ENCODE data around the gene TEPSIN. TPM values are rescaled to one million over a fixed set of nuclear protein-coding genes. Genes with fewer than 3 reads are reported as not detected.
A peak's percentile ranks its signal among the peaks of the same experiment; 100 is the strongest.

The TEPSIN gene
- total RNA-seq, 1 donor from 2014 or later = 33.9 TPM

GRCh38 chr17:81222906-81223761, 15.7 kb downstream of the TEPSIN start, which contains the start of gene CEP131:
CEP131 (minus strand) TSS chr17:81222965; CDS start chr17:81220056, 2,909 bp downstream.
- ATAC-seq = peak; percentile 93
- peak; percentile 99 for DNase-seq (ENCODE audit: low spot score)

GRCh38 chr17:81222620-81222905, 16.3 kb downstream of the TEPSIN start:
- ATAC-seq = no peak
- no peak for DNase-seq (ENCODE audit: low spot score)

- no peak for DNase-seq (ENCODE audit: low spot score)
- ATAC-seq = no peak
Observed at GRCh38 chr17:81221842-81222619, 16.8 kb downstream of the TEPSIN start.

- no peak for ATAC-seq
Observed at GRCh38 chr17:81221371-81221841, 17.4 kb downstream of the TEPSIN start.

GRCh38 chr17:81219476-81220180, 19.2 kb downstream of the TEPSIN start:
- DNase-seq (ENCODE audit: low spot score) (no peak), ATAC-seq (no peak)

More at GRCh38 chr17:81221371-81221841, 17.4 kb downstream of the TEPSIN start:
- DNase-seq (ENCODE audit: low spot score) = no peak

DNA sequence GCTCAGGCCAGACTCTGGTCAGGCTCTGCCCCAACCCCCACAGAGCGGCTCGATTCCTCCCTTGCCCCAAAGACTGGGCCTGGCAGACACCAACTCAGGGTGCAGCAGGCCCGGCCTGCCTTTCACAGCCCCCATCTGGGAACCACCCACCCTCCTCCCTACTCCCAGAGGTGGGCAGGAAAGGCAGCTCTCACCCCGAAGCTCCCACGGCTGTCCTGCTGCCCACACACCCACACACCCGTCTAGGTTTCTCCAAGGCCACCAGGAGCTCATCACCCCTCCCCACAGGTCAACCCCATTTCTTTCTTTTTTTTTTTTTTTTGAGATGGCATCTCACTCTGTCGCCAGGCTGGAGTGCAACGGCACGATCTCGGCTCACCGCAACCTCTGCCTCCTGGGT, 19.9 kb downstream of the TEPSIN start:
- no peak for ATAC-seq
- no peak for DNase-seq (ENCODE audit: low spot score)

GRCh38 chr17:81218459-81218858, 20.4 kb downstream of the TEPSIN start:
- no peak for DNase-seq (ENCODE audit: low spot score)
- no peak for ATAC-seq

- DNase-seq (ENCODE audit: low spot score) = no peak
- ATAC-seq = no peak
Observed at GRCh38 chr17:81217491-81217890, 21.4 kb downstream of the TEPSIN start.

DNA sequence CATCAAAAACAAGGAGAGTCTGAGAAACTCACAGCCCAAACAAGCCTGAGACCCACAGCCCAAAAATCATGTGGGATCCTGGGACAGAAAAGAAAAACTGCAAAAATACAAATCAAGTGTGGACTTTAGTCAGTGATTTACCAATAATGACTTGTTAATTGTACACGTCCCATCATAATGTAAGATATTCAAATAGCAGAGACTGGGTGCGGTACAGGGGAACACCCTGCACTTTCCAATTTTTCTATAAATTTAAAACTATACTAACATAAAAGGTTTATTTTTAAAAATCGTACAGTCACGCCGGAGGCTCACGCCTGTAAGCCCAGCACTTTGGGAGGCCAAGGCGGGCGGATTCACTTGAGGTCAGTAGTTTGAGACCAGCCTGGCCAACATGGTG, 24.9 kb downstream of the TEPSIN start:
- ATAC-seq = no peak

DNA sequence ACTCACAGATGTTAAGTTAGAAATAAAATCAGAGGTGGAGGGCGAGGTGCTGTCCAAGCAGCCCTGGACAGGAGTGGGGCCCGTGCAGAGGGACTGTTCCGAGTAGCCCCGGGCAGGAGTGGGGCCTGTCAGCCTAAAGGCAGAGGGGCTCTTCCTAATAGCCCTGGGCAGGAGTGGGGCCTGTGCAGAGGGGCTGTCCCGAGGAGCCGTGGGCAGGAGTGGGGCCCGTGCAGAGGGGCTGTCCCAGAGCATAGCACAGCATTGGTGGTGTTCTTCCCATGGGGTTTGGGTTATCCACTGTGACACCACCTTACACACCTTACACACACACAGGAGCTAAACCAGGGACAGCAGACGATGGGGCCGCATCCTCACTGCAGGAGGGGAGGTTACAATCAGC, 26.5 kb downstream of the TEPSIN start:
- no peak for ATAC-seq
- DNase-seq (ENCODE audit: low spot score) = no peak

More for the DNA sequence above, 24.9 kb downstream of the TEPSIN start:
- no peak for DNase-seq (ENCODE audit: low spot score)

- DNase-seq (ENCODE audit: low spot score) (no peak), ATAC-seq (no peak)
Observed at GRCh38 chr17:81210868-81211267, 28.0 kb downstream of the TEPSIN start.

DNA sequence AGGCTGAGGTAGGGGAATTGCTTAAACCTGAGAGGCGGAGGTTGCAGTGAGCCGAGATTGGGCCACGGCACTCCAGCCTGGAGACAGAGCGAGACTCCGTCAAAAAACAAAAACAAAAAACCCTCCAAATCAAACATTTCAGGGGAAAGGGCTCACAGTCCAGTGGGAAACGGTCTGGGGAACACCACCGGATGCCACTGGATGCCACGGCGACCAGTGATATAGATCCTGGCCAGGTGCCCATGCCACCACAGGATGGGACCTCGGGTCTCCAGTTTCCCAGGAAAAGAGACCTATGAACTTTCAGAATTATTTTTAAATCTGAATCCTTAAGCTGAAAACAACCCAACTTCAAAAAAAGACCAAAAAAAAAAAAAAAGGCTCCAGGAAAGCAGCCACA, 28.4 kb downstream of the TEPSIN start:
- ATAC-seq = no peak
- DNase-seq (ENCODE audit: low spot score) = no peak

- no peak for DNase-seq (ENCODE audit: low spot score)
- no peak for ATAC-seq
Observed at GRCh38 chr17:81209141-81209540, 29.7 kb downstream of the TEPSIN start.

DNA sequence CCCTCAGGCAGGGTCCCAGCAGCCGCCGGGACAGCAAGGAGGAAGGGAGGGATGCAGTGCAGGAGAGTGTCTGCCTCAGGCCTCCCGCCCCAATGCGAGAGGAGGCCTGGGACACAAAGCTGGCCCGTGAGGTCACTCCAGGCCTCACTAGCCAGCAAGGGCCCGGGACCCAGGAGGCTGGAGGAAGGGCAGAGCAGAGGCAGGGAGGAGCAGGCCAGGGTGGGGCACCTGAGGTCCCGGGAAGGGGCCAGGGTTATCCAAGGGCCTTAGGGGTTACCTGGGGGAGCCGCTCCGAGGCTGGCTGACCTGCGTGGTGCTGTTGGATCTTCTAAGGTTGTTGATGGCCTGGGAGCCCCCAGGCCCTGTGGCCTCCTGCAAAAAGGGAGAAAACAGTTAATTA, 30.2 kb downstream of the TEPSIN start:
- no peak for ATAC-seq
- no peak for DNase-seq (ENCODE audit: low spot score)

DNA sequence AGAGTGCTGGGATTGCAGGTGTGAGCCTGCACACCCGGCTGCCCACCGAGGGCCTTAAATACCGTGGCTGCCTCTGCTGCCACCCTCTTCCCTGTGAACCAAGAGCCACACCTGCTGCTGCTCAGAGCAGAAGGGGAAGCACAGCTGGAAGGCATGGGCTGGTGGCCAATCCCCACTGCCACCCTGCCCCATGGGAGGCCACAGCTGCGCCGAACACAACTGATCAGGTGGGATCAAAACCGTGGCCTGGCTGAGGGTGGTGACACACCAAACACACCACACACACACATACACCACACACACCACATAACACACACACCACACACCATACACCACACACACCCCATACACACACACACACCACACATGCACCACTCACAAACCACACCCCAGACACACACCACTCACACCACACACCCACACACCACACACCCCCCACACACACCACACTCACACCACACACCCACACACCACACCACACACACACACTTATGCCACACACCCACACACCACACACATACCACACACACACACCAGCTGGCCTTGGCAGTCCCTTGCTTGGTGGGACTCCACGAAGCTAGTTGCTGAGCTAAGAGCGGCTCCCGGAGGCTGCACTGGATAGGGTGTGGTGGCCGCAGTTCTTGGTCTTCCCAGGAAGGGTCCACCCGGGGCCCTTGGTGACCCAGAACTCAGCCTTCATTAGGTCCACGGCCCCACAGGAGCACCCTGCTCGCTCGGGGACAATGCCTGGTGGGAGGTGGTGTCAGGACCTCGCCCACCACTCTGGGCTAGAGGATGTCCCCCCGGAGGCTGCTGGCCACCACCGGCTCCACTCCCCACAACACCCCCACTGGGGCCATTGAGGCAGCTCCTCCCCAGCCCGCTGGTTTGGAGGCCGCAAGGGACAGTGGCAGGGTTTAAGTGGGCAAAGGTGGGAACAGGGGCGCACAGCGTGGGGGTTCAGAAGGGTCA, 31.0 kb downstream of the TEPSIN start:
- ATAC-seq (no peak), DNase-seq (ENCODE audit: low spot score) (no peak)

DNA sequence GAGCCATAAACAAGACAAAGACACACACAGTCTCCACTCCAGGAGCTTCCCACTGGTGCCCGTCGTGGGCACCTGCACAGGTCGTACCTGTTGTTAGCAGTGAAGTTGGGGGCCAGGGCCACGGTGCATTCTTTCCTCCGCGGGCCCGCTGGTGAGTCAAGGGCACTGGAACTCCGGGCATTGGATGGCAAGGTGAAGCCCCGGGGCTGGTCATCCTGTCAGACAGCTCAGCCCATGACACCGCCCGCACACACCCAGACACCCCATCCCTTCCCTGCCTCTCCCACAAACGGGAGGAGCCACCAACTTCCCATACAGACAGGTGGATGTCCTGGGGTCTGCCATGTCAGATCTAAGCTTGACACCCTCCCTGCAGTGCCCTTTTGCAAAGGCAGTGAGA, 32.2 kb downstream of the TEPSIN start:
- DNase-seq (ENCODE audit: low spot score) (no peak), ATAC-seq (no peak)

DNA sequence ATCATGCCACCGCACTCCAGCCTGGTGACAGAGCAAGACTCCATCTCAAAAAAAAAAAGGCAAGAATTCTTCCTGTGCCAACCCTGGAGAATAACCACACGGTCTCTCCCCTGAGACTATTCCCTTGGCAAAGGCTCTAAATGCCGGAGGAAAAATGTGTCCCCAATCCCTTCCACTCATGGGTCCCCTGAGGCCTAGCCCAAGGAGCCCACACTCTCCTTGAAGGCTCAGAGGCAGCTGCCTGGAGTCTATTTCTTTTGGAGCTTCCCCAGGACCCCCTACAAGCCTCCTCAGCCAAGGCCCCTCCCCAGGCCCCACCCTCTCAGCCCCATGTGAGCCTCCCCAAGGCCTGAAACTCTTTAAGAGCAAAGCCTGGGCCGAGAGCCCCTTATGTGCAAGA, 32.7 kb downstream of the TEPSIN start:
- ATAC-seq = no peak
- DNase-seq (ENCODE audit: low spot score) = no peak

GRCh38 chr17:81204578-81204977, 34.3 kb downstream of the TEPSIN start:
- DNase-seq (ENCODE audit: low spot score) (no peak), ATAC-seq (no peak)

- ATAC-seq (no peak), DNase-seq (ENCODE audit: low spot score) (no peak)
Observed at GRCh38 chr17:81203136-81203535, 35.7 kb downstream of the TEPSIN start.

- no peak for ATAC-seq
- DNase-seq (ENCODE audit: low spot score) = no peak
Observed at GRCh38 chr17:81202318-81202717, 36.5 kb downstream of the TEPSIN start.

Measured in left lobe of liver (tissue), 2 donors.